GM19372 (cell line): ENCODE data around the gene PLA2G2C.
"Not testable (repeated sequence)": the region's sequence is repeated elsewhere in the genome, so short reads cannot be mapped to it uniquely, and the experiment has no call there.

ENCODE experiments used
- ATAC-seq: cut with Tn5 transposase; IDR thresholded peaks from one replicate; pipeline ENCODE4 v1.9.1; 2021; ENCODE audit warnings: mild to moderate bottlenecking, low read depth, moderate library complexity; ENCODE audit not compliant: unreplicated experiment

PLA2G2C gene, protein sequence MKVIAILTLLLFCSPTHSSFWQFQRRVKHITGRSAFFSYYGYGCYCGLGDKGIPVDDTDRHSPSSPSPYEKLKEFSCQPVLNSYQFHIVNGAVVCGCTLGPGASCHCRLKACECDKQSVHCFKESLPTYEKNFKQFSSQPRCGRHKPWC

DNA sequence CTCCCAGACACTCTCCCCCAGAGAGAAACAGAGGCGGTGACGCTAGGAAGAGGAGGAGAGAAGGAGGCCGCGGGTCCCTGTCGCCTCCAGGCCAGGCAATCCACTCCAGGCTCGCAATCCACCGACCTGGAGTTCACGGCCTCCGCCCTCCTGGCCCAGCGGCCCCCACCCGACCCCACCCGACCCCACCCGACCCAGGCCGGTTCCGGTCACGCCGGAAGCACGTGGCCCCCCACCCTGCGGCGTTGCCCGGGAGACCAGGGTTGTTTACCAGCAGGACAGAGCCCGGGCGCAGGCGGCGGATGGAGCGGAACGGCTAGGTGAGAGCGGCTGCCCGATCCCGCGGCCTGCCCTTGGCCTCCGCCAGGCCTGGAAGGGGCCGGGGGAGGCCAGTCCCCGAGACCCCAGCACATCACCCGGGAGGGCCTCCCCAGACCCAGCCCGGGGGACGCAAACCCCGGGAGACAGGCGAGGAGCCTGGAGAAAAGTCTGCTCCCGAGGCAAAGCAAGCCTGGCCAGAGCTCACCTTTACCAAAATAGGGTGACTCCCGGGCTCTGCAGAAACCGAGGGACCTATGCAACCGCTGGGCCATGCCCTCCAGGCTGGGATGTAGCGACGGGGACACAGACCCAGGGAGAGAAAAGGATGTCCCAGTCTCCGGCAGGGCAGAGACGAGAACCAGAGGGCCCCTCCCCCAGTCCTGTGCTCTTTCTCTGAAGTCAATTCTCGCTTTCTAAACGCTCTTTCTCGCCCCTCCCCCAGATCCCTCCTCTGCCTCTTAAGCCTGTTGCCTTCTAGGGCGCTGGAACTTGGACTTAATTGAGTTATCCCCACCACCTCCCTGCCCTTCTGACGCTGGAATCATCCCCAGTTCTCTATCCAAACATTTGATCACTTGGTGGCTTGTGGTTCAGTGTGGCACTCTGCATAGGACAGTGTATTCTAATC lies at the start of gene PLA2G2C, which contains the start of gene UBXN10:
Gene PLA2G2C, minus strand, starts transcription at position 685 of the 949 bp plus-strand sequence. CDS start 9,155 bp downstream, outside the sequence.
Gene UBXN10, plus strand, starts transcription at position 263 of the 949 bp plus-strand sequence. CDS start 4,466 bp downstream, outside the sequence.
- ATAC-seq = no peak

GRCh38 chr1:20234788-20235535 lies 48.6 kb upstream of the PLA2G2C start:
- ATAC-seq = no peak

DNA sequence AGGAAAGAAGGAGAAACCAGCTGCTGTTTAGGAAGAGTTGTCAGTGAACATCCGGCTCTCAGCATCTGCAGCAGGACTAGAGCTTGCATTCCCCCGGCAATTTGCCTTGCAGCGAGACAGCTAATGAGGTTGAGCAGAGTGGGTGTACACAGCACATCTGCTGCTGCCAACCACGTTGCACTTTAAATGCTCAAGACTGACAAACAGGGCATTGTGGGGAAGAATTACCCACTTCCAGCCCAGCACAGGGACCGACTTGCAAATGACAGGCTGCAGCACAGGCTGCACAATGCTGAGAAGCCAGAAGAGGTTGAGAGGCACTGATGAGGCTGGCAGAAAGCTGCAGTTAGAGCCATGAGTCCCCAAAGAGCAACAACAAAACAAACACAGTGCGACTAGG lies 47.5 kb upstream of the PLA2G2C start:
- no peak for ATAC-seq

DNA sequence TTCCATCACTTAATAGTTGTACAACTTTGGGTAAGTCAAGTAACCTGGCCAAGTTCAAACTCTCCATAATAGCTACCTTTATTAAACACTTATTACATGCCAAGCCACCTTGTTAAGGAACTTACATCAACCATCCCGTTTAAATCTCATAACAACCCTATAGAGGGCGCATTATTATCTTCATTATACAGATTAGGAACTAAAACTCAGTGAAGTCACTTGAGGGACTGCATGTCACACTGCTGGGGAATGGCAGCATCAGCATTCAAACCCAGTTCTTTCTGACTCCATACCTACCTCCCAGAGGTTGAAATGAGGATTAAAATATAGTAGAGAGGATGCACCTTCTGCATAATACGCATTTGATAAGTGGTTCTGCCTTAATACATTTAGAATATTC lies 47.1 kb upstream of the PLA2G2C start:
- no peak for ATAC-seq

GRCh38 chr1:20232564-20232963 lies 46.2 kb upstream of the PLA2G2C start:
- not testable (repeated sequence) for ATAC-seq

DNA sequence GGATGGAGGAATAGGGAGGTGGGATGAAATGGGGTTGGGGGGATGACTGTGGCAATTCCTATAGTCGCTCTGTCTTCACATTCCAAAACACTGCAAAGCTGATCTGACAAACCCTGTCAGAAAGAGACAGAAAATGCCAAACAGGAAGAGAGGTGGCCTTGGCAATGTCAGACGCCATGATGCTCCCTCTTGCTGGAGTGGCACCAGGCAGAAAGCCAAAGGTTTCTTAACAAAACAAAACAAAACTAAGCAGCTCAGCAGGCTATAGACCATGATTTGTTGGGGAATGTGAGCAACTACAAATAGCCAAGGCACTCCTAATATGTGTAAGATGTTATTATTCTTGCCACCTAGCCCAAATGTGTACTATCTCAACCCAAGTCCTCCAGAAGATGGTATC lies 42.9 kb upstream of the PLA2G2C start:
- no peak for ATAC-seq

GRCh38 chr1:20228314-20228825 lies 42.1 kb upstream of the PLA2G2C start:
- ATAC-seq = no peak

DNA sequence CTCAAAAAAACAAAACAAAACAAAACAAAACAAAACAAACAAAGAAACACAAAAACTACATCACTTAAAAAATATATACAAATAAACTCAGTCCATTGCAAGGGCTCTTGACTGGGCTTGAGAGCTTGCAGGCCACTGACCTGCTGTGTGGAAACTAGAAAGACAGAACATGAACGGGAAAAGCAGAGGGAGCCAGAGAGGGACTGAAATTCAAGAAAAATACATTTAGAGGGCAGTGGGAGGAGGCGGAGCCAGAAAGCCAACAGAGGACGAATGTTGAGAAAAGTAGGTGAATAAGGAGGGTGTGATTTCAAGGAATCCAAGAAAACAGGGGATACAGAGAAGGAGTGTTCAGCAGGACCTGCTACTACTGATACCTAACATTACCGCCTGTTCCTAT lies 41.4 kb upstream of the PLA2G2C start:
- ATAC-seq = no peak

GRCh38 chr1:20224546-20224945 lies 38.2 kb upstream of the PLA2G2C start:
- ATAC-seq = no peak

DNA sequence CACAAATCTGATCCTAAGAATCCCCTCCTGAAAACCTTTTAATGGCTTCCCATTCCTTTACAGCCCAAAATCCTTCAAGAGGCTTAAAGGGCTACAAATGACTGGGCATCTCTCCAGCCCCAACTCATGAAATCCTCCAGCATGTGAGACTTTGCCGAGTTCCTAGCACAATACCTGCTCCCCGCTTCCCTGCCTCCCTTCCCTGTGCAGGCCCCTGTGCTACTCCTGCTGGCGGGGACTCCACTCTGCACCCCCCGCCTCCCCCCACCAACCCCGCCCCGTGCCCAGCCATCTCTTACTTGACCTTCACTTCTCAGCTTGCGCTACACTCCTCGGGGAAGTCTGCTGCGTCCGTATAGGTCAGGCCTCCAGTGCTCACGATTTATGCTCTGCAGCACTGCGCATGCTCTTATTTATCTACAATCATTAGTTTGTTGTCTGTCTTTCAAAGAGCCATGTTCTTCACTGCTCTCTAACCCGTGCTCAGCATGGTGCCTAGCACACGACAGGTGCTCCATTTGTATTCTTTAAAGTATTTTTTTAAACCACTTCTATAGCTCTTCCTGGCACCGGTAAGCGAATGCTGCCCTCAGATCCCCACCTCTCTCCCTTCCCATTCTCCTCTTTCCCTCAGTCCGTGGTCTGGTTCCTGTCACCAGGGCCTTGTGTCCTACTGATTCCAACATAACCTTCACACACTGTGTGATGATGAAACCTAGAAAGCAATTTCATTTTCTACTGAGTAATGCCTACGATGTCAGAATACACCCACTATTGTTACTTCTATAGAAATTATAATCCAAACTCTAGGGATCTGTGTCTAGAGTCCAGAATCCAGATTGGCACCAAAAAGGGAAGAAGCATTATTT lies 37.5 kb upstream of the PLA2G2C start:
- no peak for ATAC-seq

- ATAC-seq = no peak
Observed at GRCh38 chr1:20223106-20223505, 36.8 kb upstream of the PLA2G2C start.

GRCh38 chr1:20220036-20220435 lies 33.7 kb upstream of the PLA2G2C start:
- no peak for ATAC-seq

DNA sequence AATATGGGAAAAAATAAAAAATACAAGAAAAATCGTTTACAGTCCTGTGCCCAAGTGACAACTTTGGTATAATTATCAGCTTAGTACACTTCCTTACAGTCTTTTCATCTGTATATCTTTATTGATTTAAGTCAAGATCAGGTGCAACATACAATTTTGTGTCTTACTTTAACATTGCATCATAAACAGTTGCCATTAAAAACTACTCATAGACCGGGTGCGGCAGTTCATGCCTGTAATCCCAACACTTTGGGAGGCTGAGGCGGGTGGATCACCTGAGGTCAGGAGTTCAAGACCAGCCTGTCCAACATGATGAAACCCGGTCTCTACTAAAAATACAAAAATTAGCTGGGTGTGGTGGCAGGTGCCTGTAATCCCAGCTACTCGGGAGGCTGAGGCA lies 32.7 kb upstream of the PLA2G2C start:
- ATAC-seq = not testable (repeated sequence)

DNA sequence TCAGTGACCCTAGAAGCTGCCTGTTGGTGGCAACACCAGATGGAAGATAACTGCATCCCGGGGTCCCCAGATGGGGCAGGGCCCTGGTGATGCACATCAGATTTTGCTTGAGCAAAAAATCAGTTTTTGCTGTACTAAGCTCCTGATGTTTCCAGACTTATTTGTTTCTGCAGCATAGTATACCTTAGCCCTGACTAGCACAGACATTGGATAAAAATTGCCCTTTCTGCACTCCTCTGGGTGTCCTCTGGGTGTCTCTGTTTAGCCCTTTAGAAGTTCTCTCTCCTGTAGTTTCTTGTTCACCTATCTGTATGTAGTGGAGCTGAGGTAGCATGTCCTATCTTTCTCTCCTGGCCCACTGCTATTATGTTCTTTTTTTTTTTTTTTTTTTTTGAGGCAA lies 30.3 kb upstream of the PLA2G2C start:
- ATAC-seq = no peak

DNA sequence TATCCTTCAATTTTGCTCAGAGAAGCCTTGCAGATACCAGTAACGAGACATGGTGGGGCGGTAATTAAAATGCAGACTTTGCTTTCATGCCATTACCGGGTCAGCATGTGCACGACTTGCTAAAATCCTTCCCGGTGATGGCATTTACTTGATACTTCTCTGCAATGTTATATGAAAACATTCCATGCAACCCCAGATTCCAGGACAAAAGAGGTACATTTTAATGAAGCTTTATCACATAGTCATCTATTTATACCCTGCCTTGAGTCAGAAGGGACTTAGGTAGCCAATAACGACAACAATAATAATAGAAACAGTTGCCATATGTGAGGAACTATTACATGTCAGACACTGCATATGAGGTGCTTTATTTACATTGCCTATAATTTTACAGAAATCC lies 29.4 kb upstream of the PLA2G2C start:
- no peak for ATAC-seq

DNA sequence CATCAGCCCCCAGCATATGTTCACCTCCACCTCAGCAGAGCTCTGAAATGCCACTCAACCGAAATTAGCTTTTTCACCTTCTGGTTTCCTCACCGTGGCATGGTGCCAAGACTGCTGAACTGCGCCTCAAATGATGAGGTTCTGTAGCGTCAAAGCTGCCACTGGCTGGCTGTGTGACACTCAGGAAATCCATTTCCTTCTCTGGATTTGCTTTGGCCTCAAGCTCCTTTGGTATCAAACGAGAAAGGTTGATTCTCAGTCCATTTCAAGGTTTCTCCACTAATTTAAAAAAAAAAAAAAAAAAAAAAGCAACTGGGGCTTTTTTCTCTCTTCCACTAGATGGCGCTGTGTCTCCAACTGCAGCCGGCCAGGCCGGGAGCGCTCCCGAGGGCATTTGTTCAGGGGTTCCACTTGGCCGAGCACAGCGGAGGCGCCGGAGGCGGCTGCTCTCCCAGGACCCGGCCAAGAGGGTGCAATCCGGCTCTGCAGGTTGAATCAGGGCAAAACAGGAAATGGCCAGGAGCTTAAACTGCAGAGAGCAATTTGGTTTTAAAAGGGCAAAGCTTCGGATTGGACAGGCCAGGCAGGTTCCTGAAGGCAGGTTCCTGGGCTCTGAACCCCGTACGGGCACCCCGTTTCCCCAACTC lies 26.5 kb upstream of the PLA2G2C start:
- ATAC-seq = no peak

DNA sequence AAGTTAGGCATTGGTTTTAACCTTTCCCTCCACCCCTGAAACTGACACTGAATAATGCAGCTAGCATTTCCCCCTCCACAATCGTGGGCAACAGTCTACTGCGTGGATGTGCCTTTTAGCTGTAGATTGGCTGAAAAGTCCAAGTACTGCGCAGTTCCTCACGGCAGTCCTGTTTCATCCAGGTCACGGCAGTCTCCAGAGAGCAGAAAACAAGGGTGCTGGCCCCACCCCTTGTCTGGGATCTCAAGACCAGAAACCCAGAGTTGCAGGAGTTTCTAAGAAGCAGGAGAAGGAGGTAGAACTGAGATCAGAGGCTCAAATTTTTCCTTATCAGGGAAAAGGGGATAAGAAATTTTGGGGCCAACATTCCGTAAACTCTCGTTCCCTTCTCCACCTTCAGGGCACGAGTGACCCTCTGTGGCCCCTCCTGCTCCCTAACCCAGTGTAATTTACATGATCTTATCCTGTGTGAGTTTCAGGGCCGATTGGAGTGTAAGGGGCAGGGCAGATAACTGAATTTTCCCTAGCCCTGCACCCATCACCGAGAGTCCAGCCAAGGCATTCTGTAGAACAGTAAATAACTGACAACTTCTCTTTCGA lies 25.9 kb upstream of the PLA2G2C start:
- no peak for ATAC-seq

DNA sequence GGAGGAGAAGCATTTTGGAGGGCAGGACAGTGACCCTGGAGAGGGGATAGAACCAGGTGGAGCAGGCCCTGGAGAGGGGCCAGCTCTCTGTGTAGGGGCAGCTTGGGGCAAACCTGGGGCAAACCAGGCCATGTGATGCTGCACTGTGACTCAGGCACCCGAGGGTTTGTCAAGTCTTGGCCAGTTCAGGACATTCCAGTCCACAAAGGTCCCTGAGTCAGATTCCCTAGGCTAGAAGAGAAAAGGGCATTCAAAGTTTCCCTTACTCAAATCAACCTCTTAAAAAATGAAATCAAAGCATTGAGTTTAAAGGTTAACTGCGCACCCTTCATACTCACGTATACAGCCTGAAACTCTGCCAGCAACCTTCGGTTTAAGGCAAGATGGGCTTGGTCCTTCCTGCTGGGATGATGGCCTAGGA lies 25.2 kb upstream of the PLA2G2C start:
- ATAC-seq = no peak
